NCI-H345 treated with DMSO at 0.1 percent for 48 hours (cell line): ENCODE measurements around the gene SLC17A7.

Experiments
- DNase-seq: peaks from one replicate; lab custom pipeline; 2025; ENCODE audit not compliant: unreplicated experiment; lab: John Stamatoyannopoulos, UW

Gene SLC17A7

GRCh38 chr19:49428547-49429451 lies 12.5 kb downstream of the SLC17A7 start:
- DNase-seq = no peak

GRCh38 chr19:49427855-49428546 lies 13.3 kb downstream of the SLC17A7 start:
- no peak for DNase-seq

- DNase-seq = no peak
These were observed 14.0 kb downstream of the SLC17A7 start for GRCh38 chr19:49427339-49427738.

GRCh38 chr19:49425922-49426592 lies 15.3 kb downstream of the SLC17A7 start:
- DNase-seq = no peak

GRCh38 chr19:49425178-49425577 lies 16.1 kb downstream of the SLC17A7 start, which contains the start of gene GFY:
TSS of gene GFY (plus strand) at chr19:49425388. CDS start at chr19:49426431, 1,043 bp downstream.
- no peak for DNase-seq

GRCh38 chr19:49423985-49424303 lies 17.4 kb downstream of the SLC17A7 start:
- DNase-seq = no peak

- no peak for DNase-seq
These were observed 18.0 kb downstream of the SLC17A7 start, which contains the start of gene PTH2 for GRCh38 chr19:49423071-49423984. TSS of gene PTH2 (minus strand) at chr19:49423441. CDS start at chr19:49423339, 102 bp downstream.

GRCh38 chr19:49422407-49423070 lies 18.8 kb downstream of the SLC17A7 start:
- DNase-seq = peak; percentile 37

- DNase-seq = no peak
These were observed 19.5 kb downstream of the SLC17A7 start for GRCh38 chr19:49421878-49422202.

- peak; percentile 55 for DNase-seq
These were observed 20.1 kb downstream of the SLC17A7 start for GRCh38 chr19:49421039-49421877.

GRCh38 chr19:49420227-49420626 lies 21.1 kb downstream of the SLC17A7 start:
- no peak for DNase-seq

- no peak for DNase-seq
These were observed 22.2 kb downstream of the SLC17A7 start for GRCh38 chr19:49419173-49419572.

- no peak for DNase-seq
These were observed 22.8 kb downstream of the SLC17A7 start for GRCh38 chr19:49418511-49418910.

- no peak for DNase-seq
These were observed 24.2 kb downstream of the SLC17A7 start for GRCh38 chr19:49417088-49417487.

- no peak for DNase-seq
These were observed 25.5 kb downstream of the SLC17A7 start for GRCh38 chr19:49415810-49416200.

- DNase-seq = no peak
These were observed 26.1 kb downstream of the SLC17A7 start for GRCh38 chr19:49415102-49415809.

- DNase-seq = no peak
These were observed 27.1 kb downstream of the SLC17A7 start for GRCh38 chr19:49414256-49414655.

GRCh38 chr19:49413348-49413747 lies 28.0 kb downstream of the SLC17A7 start:
- DNase-seq = no peak
